CD4-positive, alpha-beta T cell treated with Interleukin-4 for 4 hours (primary cell): ENCODE results near the gene CD3D.
"Not testable (repeated sequence)": the region's sequence is repeated elsewhere in the genome, so short reads cannot be mapped to it uniquely, and the experiment has no call there.

ENCODE experiments used
- DNase-seq: peaks from one replicate; pipeline ENCODE4 v3.0.0-alpha.2; 2020

The CD3D gene

DNA sequence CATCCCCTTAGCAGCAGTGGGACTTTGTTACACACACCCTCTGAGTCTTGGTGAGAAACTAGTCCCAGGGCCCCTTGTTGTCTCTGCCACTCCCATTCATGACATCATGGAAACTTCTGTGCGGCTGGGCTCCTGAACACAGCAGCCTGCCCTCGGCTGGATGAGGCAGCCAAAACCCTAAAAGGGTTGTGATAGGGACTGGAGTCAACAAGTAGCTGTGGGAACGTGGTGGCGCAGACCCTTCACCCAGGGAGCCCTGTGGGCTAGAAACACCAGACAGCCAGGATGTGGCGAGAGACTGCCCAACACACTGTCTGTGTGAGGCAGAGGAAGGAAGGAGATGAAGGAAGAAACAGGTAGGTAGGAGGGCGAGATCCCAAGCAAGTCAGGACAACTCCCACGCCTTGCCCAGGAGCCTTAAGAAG is 3.9 kb downstream of the CD3D start:
- peak; percentile 94 for DNase-seq

- peak; percentile 48 for DNase-seq
Observed at GRCh38 chr11:118334745-118335144, 7.8 kb downstream of the CD3D start.

GRCh38 chr11:118328745-118329144 is 13.8 kb downstream of the CD3D start:
- no peak for DNase-seq

DNA sequence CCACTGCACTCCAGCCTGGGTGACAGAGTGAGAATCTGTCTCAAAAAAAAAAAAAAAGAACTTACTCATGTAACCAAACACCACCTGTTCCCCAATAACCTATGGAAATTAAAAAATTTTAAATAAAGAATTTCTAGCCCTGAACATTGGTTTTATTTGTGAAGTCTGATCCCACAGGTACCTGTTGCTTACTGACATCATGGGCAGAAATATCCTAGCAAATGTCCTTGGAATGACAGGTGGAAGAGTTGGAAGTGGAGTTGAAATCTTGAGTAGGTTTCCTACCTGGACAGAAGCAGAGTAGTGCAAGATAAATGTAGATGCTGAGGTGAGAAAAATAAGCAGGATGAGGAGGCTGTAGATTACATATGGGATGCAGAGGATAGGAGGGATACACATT is 17.2 kb downstream of the CD3D start:
- DNase-seq: no peak

- DNase-seq: no peak
Observed at GRCh38 chr11:118322721-118323120, 19.8 kb downstream of the CD3D start.

DNA sequence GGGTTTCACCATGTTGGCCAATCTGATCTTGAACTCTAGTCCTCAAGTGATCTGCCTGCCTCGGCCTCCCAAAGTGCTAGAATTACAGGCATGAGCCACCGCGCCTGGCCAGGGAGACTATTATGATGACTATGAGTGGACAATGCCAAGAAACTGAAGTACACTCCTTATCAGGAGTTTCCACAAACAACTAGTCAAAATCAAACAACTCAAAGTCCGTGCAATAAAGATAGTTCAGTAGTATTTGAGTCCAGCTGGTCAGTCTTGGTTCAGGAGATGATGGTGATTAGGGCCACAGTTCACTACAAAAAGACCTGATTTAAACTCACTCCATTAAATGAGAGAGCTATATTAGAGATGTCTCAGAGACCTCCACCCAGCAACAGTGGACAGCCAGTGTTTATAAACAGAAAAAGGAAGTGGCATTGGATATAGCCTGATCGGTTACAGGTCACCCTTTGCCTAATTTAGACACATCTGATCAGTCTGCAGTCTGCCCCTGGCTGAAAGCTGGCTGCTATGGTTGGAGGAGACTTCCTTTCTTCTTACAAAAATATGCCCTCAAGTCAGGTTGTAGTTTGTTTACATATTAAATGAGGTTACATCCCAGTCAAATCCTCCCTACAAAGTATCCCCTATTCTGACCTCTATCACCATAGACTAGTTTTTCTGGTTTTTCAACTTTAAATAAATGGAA is 21.0 kb downstream of the CD3D start:
- no peak for DNase-seq

GRCh38 chr11:118320515-118320914 is 22.0 kb downstream of the CD3D start:
- no peak for DNase-seq

DNA sequence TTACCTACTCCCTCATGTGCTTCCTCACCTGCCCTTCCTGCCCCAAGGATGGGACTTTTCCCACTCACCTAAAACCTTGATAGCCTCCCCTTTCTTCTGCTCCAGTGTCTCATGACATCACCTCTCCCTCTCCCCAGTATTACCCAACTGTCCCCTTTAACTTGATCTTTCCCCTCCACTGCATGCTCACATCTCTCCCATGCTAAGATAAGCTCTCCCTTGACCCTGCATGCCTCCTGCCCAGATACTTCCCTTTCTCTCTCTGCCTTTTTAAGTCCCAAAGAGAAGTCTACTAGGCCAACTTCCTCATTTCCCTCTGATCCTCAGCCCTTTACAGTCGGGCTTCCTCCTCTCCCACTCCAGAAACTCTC is 23.2 kb downstream of the CD3D start:
- no peak for DNase-seq

DNA sequence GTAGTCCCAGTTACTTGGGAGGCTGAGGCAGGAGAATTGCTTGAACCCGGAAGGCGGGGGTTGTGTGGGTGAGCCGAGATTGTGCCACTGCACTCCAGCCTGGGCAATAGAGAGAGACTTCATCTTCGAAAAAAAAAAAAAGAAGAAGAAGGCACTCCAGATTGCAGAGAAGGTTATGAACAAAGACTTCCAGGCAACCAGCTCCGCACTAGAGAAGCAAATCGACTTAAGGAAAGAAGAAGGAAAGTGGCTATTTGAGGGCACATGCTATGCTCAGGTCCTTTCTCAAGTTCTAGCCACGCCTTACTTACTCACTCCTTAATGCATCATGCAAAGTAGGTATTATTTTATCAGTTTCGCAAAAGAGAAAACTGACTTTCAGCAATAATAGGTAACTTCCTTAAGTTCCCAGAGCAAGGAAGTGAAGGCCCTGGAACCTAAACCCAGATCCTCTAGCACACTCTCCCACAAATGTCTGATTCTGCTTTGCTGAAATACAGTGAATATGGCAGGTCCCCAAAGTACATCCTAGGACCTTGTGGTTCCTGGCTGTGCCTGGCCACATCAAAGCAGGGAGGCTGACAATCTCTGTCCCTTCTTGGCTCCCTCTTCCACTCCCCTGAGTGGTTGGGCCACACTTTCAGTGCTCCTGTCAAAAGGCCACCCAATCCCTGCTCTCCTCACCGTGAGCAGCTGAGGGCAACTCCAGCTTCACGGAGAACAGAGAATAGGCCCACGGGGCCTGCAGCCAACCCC is 23.7 kb downstream of the CD3D start:
- no peak for DNase-seq

GRCh38 chr11:118318124-118318523 is 24.4 kb downstream of the CD3D start:
- DNase-seq: no peak

DNA sequence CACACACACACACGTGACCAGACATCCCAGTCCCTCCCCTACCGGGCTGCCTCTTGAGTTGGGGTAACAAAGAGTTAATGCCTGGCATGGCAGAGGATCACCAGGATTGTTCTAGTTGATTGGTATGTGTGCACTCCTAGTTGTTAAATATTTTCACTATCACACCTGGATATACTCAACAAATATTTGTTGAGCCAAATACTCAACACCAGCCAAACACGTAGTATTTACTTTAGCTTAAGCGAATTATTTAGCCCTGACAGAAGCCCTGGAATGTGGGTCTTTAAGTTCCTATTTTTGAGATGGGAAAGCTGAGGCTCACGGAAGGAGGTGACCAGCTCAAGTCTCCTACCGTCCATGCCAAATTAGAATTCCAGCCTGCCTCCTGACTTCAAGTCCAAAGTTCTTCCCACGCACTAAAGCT is 27.5 kb downstream of the CD3D start:
- no peak for DNase-seq

GRCh38 chr11:118313242-118313641 is 29.3 kb downstream of the CD3D start:
- no peak for DNase-seq

- no peak for DNase-seq
Observed at GRCh38 chr11:118312328-118312727, 30.2 kb downstream of the CD3D start.

DNA sequence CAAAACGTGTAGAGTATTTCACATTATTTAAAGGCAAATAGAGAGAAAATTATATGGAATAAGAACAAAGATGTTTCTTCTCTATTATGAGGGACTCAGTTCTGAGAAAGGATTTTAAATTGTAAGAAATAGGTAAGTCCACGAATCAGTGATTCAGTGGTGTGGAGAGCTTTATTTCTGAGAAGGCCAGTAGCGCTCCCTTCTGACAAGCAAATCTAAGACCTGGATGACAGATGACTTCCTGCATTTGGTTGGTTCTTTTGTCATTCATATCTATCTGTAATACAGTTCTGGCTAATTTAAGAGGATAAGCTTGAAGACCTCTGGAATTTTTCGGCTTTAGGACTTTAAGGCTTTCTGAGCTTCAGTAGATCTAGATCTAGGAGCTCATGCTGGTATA is 31.0 kb downstream of the CD3D start:
- no peak for DNase-seq

GRCh38 chr11:118310781-118311485 is 31.6 kb downstream of the CD3D start:
- DNase-seq: no peak

- DNase-seq: no peak
Observed at GRCh38 chr11:118310271-118310670, 32.2 kb downstream of the CD3D start.

DNA sequence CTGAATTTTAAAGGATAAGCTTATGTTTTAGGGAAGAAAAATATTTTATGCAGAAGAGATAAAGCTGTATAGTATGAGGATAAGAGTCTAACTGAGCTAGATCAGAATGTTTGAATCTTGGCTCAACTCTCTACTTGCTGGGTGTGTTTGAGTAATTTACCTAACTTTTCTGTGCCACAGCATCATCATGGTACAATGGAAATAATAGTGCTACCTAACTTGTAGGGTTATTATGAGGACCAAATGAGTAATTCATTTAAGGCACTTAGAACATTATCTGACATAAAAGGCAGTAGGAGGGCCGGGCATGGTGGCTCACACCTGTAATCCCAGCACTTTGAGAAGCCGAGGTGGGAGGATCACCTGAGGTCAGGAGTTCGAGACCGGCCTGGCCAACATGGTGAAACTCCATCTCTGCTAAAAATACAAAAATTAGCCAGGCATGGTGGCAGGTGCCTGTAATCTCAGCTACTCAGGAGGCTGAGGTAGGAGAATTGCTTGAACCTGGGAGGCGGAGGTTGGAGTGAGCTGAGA is 33.4 kb downstream of the CD3D start:
- not testable (repeated sequence) for DNase-seq

DNA sequence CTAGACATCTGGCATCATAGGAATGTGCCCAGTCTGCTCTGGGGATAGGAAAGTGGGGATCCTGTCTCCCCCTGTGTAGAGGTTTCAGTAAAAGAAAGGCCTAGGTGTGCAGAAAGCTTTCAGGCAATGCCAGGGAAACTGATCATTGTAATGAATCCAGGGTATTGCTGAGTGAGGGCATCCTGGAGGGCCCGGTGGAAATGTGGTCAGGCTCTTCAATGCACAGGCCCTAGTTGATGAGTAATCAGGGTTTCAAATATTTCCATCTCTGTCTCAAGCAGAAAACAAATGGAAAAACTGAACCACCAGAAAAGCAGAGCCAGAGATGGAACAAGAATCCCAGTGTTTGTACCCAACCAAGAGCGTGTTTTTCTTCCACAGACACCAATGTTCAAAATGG is 35.9 kb downstream of the CD3D start:
- peak; percentile 42 for DNase-seq

DNA sequence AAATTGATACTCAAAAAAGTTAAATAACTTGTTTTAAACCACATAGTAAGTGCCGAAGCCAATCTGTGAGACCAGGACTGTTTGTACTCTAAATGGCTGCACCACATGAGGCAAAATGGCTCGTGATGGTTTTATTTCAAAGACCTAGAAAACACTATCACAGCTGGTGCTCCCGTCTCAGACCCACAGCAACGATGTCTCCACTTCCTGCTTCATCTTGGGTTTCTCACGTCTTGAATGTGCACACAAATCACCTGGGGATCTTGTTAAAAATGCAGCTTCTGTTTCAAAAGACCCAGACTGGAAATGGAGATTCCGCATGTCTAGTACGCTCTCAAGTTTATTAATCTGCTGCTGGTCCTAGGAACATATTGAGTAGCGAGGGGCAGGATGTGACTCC is 36.8 kb downstream of the CD3D start:
- peak; percentile 74 for DNase-seq

DNA sequence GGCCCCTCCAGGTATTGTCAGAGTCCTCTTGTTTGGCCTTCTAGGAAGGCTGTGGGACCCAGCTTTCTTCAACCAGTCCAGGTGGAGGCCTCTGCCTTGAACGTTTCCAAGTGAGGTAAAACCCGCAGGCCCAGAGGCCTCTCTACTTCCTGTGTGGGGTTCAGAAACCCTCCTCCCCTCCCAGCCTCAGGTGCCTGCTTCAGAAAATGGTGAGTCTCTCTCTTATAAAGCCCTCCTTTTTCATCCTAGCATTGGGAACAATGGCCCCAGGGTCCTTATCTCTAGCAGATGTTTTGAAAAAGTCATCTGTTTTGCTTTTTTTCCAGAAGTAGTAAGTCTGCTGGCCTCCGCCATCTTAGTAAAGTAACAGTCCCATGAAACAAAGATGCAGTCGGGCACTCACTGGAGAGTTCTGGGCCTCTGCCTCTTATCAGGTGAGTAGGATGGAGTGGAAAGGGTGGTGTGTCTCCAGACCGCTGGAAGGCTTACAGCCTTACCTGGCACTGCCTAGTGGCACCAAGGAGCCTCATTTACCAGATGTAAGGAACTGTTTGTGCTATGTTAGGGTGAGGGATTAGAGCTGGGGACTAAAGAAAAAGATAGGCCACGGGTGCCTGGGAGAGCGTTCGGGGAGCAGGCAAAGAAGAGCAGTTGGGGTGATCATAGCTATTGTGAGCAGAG is 37.8 kb downstream of the CD3D start, which contains the start of gene CD3E:
Gene CD3E (plus strand): TSS at position 163 of the 681 bp plus-strand sequence. CDS start 223 bp downstream, at position 386.
- peak; percentile 75 for DNase-seq

GRCh38 chr11:118304227-118304567 is 38.3 kb downstream of the CD3D start:
- DNase-seq: no peak

DNA sequence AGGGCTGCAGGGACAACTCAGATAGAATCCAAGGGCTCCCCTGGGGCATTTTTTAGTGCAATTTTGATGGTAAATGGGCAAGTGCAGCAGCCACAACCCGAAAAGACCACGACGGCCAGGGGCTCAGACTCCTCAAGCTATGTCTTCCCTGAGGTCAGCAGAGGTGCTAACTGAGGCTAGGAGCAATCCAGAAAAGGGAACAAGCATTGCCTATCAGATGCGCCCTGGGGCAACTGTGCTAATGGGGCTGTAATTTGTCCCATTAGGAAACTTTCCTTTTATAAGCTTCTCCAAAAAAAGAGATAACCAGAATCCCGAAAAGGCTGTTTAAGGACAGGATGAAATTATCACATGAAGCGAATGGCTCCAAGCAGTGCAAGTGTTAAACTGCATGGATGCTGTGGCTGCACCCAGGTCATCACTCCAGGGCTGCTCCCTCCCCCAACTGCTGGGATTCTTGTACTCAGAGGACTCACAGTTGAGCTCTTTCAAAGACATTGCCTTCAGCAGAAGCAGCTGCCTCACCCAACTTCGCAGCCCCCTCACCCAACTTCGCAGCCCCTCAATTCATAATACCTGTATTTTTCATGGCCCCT is 40.8 kb downstream of the CD3D start:
- DNase-seq: no peak
